SK-N-SH treated with all-trans-retinoic acid at 6 μM for 48 hours (cell line): ENCODE measurements around the gene KLHDC4.

ENCODE experiments used
- ATAC-seq: fragments of 200-7000 bp; cut with Tn5 transposase; 3 replicates; pipeline ENCODE4 v1.9.1; 2020; ENCODE audit warnings: mild to moderate bottlenecking, moderate library complexity
- BACH2 ChIP-seq: fragments of 250-450 bp; sonication (Bioruptor Pico); IDR thresholded peaks from 2 replicates; pipeline ENCODE4 v1.9.0; 2021; ENCODE audit warnings: mild to moderate bottlenecking, borderline replicate concordance
- CSDC2 ChIP-seq: fragments of 250-450 bp; sonication (Bioruptor Pico); IDR thresholded peaks from 2 replicates; pipeline ENCODE4 v1.5.0; 2020; ENCODE audit warnings: mild to moderate bottlenecking, moderate library complexity
- CSRNP3 ChIP-seq: fragments of 250-450 bp; sonication (Bioruptor Pico); IDR thresholded peaks from 2 replicates; pipeline ENCODE4 v1.5.1; 2021; ENCODE audit warnings: mild to moderate bottlenecking, moderate library complexity
- ESRRG ChIP-seq: fragments of 250-450 bp; sonication (Bioruptor Pico); IDR thresholded peaks from 2 replicates; pipeline ENCODE4 v1.6.1; 2021; ENCODE audit warnings: mild to moderate bottlenecking
- GLIS3 ChIP-seq: fragments of 250-450 bp; sonication (Bioruptor Pico); IDR thresholded peaks from 2 replicates; pipeline ENCODE4 v1.5.0; 2020; ENCODE audit warnings: mild to moderate bottlenecking, moderate library complexity
- ISL1 ChIP-seq: fragments of 250-450 bp; sonication (Bioruptor Pico); IDR thresholded peaks from 2 replicates; pipeline ENCODE4 v2.1.2; 2022; ENCODE audit warnings: mild to moderate bottlenecking, moderate library complexity
- OSR1 ChIP-seq: fragments of 250-450 bp; sonication (Bioruptor Pico); IDR thresholded peaks from 2 replicates; pipeline ENCODE4 v1.8.0; 2022; ENCODE audit warnings: moderate library complexity, mild to moderate bottlenecking, inconsistent platforms
- PATZ1 ChIP-seq: fragments of 250-450 bp; sonication (Bioruptor Pico); IDR thresholded peaks from 2 replicates; pipeline ENCODE4 v1.8.0; 2020; ENCODE audit warnings: mild to moderate bottlenecking, moderate library complexity, borderline replicate concordance
- POU6F1 ChIP-seq: fragments of 250-450 bp; sonication (Bioruptor Pico); IDR thresholded peaks from 2 replicates; pipeline ENCODE4 v1.8.0; 2021; ENCODE audit warnings: low read depth, mild to moderate bottlenecking, moderate library complexity, borderline replicate concordance
- PPARA ChIP-seq: fragments of 250-450 bp; sonication (Bioruptor Pico); IDR thresholded peaks from 2 replicates; pipeline ENCODE4 v1.5.0; 2020; ENCODE audit warnings: mild to moderate bottlenecking, borderline replicate concordance
- RARB ChIP-seq: fragments of 250-450 bp; sonication (Bioruptor Pico); IDR thresholded peaks from 2 replicates; pipeline ENCODE4 v1.8.0; 2021; ENCODE audit warnings: mild to moderate bottlenecking, moderate library complexity
- SNAI2 ChIP-seq: fragments of 250-450 bp; sonication (Bioruptor Pico); IDR thresholded peaks from 2 replicates; pipeline ENCODE4 v1.5.0; 2020; ENCODE audit warnings: mild to moderate bottlenecking, moderate library complexity
- TCF4 ChIP-seq: fragments of 250-450 bp; sonication (Bioruptor Pico); IDR thresholded peaks from 2 replicates; pipeline ENCODE4 v1.8.0; 2021; ENCODE audit warnings: mild to moderate bottlenecking, moderate library complexity, borderline replicate concordance
- TOX ChIP-seq: fragments of 250-450 bp; sonication (Bioruptor Pico); IDR thresholded peaks from 2 replicates; pipeline ENCODE4 v1.8.0; 2021; ENCODE audit warnings: mild to moderate bottlenecking, moderate library complexity, borderline replicate concordance
- TSHZ2 ChIP-seq: fragments of 250-450 bp; sonication (Bioruptor Pico); IDR thresholded peaks from 2 replicates; pipeline ENCODE4 v1.5.0; 2020; ENCODE audit warnings: mild to moderate bottlenecking, moderate library complexity
- ZC3H10 ChIP-seq: fragments of 250-450 bp; sonication (Bioruptor Pico); IDR thresholded peaks from 2 replicates; pipeline ENCODE4 v1.5.1; 2021; ENCODE audit warnings: mild to moderate bottlenecking, moderate library complexity
- ZFP3 ChIP-seq: fragments of 250-450 bp; sonication (Bioruptor Pico); IDR thresholded peaks from 2 replicates; pipeline ENCODE4 v1.5.0; 2020; ENCODE audit warnings: mild to moderate bottlenecking, moderate library complexity
- ZFP30 ChIP-seq: fragments of 450-650 bp; formaldehyde crosslinking; IDR thresholded peaks from 2 replicates; pipeline ENCODE4 v1.5.0; 2022; ENCODE audit warnings: mild to moderate bottlenecking, moderate library complexity
- ZNF565 ChIP-seq: fragments of 450-650 bp; formaldehyde crosslinking; conservative IDR thresholded peaks from 2 replicates; pipeline ENCODE4 v1.5.0; 2020; ENCODE audit warnings: low read depth, mild to moderate bottlenecking, moderate library complexity
- ZNF70 ChIP-seq: fragments of 450-650 bp; formaldehyde crosslinking; IDR thresholded peaks from 2 replicates; pipeline ENCODE4 v1.5.0; 2020; ENCODE audit warnings: mild to moderate bottlenecking, moderate library complexity
- ZNF8 ChIP-seq: fragments of 450-650 bp; formaldehyde crosslinking; IDR thresholded peaks from 2 replicates; pipeline ENCODE4 v1.5.0; 2020; ENCODE audit warnings: mild to moderate bottlenecking, moderate library complexity

The KLHDC4 gene

GRCh38 chr16:87678618-87679017, 87.2 kb downstream of the KLHDC4 start:
- TF ChIP-seq GLIS3 (CRISPR knock-in tag) (no peak), ZC3H10 (CRISPR knock-in tag) (no peak), TCF4 (CRISPR knock-in tag) (no peak), ZFP3 (no peak), SNAI2 (no peak), ZNF8 (CRISPR knock-in tag) (no peak), RARB (CRISPR knock-in tag) (no peak), ZNF70 (CRISPR knock-in tag) (no peak), PATZ1 (no peak), TOX (no peak), PPARA (CRISPR knock-in tag) (no peak), ZFP30 (no peak), POU6F1 (CRISPR knock-in tag) (no peak), CSRNP3 (CRISPR knock-in tag) (no peak), BACH2 (CRISPR knock-in tag) (no peak)
- ATAC-seq = peak; percentile 42; the same call in 2 of the 3 replicates

GRCh38 chr16:87677830-87678229, 88.0 kb downstream of the KLHDC4 start:
- ATAC-seq = no peak
- no peak for TF ChIP-seq PATZ1
- no peak for TF ChIP-seq ZFP3
- TF ChIP-seq ZC3H10 (CRISPR knock-in tag) = no peak
- no peak for TF ChIP-seq POU6F1 (CRISPR knock-in tag)
- no peak for TF ChIP-seq CSRNP3 (CRISPR knock-in tag)
- no peak for TF ChIP-seq GLIS3 (CRISPR knock-in tag)
- TF ChIP-seq PPARA (CRISPR knock-in tag) = no peak
- TF ChIP-seq ESRRG (CRISPR knock-in tag) = no peak
- no peak for TF ChIP-seq ISL1
- TF ChIP-seq TSHZ2 (CRISPR knock-in tag) = no peak
- no peak for TF ChIP-seq OSR1 (CRISPR knock-in tag)
- no peak for TF ChIP-seq ZNF565
- no peak for TF ChIP-seq BACH2 (CRISPR knock-in tag)
- TF ChIP-seq CSDC2 (CRISPR knock-in tag) = no peak
- TF ChIP-seq TCF4 (CRISPR knock-in tag) = no peak
- no peak for TF ChIP-seq ZFP30
- no peak for TF ChIP-seq TOX
- TF ChIP-seq ZNF70 (CRISPR knock-in tag) = no peak
- TF ChIP-seq, all 23 proteins: peak for 0
